Pancreas (tissue), 10 donors: ENCODE results near the gene SNX33. TPM values are rescaled to one million over a fixed set of nuclear protein-coding genes. Genes with fewer than 3 reads are reported as not detected.

Experiments
- ATAC-seq, 4 donors: fragments of 200-7000 bp; cut with Tn5 transposase; one replicate each; pipeline versions ENCODE4 v1.8.0 to v1.9.1; 2020; ENCODE audit warnings: mild to moderate bottlenecking in 4 of 4, moderate library complexity in 4 of 4
- DNase-seq, 6 donors: peaks; one replicate each; pipeline ENCODE4 v3.0.0-alpha.2; 2020
- FAIRE-seq: peaks from 2 replicates; lab custom pipeline; 2012; peaks lifted over from hg19 to GRCh38; lab: Jason Lieb, UNC
- H3K27ac ChIP-seq, 4 donors: fragments of 200-600 bp; sonication (generic); 1 replicate in 3 of 4; 2 replicates in 1 of 4; pipeline versions ENCODE4 v1.5.0 to v1.8.0; 2020
- H3K27me3 ChIP-seq, 4 donors: fragments of 200-600 bp; one replicate each; pipeline ENCODE4 v1.8.0; 2021
- H3K36me3 ChIP-seq, 3 donors: fragments of 200-600 bp; sonication (generic) in 1 of 3; one replicate each; pipeline versions ENCODE4 v1.5.0 to v1.8.0; 2020 to 2021
- H3K4me1 ChIP-seq, 3 donors: fragments of 200-600 bp; one replicate each; pipeline ENCODE4 v1.8.0; 2021
- H3K4me3 ChIP-seq, 4 donors: fragments of 200-600 bp; sonication (generic) in 2 of 4; one replicate each; pipeline versions ENCODE4 v1.5.0 to v1.8.0; 2020 to 2021
- H3K9me3 ChIP-seq, 4 donors: fragments of 200-600 bp; one replicate each; pipeline ENCODE4 v1.8.0; 2021
- WGBS, 2 donors: extraction: QIAGEN DNeasy Blood & Tissue Kit; methylation state at CpG; one replicate each; pipeline ENCODE4 v1.1.7; 2013; 5-methylcytosine and 5-hydroxymethylcytosine counted together
- intact Hi-C, 3 donors: fragments of 100-400 bp; cut with DNase I; formaldehyde crosslinking; loops; one replicate each; pipeline versions ENCODE4 v1.11.1 to v1.14.2; 2022
- polyA plus RNA-seq, 2 donors: library from polyadenylated mRNA; stranded (reverse); fragments of 200-250 nt; gene quantifications; one replicate each; pipeline ENCODE4 v1.2.3, GENCODE V29; 2013
- total RNA-seq, 6 donors: library from RNA; stranded (reverse); fragmentation: NEBNext Ultra II Directional in 4 of 6; extraction: Animal tissue kit (Norgen Biotek cat#: 25700) in 4 of 6; gene quantifications; one replicate each; pipeline versions ENCODE4 v1.2.1 to v1.2.4, GENCODE V29; 2021 to 2023
- TF ChIP-seq, protein P1 (sequence below), 4 donors: fragments of 200-600 bp; sonication (generic) in 3 of 4; IDR thresholded peaks; one replicate each; pipeline versions ENCODE4 v1.5.0 to v1.8.0; 2021; ENCODE audit warnings: antibody characterized with exemption in 4 of 4
- donor health status: healthy with polysubstance abuse.
- donor health status: DM: no; HTN: no; CAD: no; lungs with moderate emphysema.
- donor health status: DM: no; HTN: no; CAD: no.
- donor health status: control.
- donor health status: control.
- donor health status: Bipolar disorder and iron deficiency.
- donor health status: DM: yes; HTN: yes; CAD: no.
- donor health status: DM: no; HTN: no; CAD: no.
- donor health status: DM: no; HTN: no; CAD: no.
- donor health status: DM: yes; HTN: yes; CAD: no.

Gene SNX33
- total and polyA plus RNA-seq, 8 donors, result 9.8 to 24.1 (median 13.9) TPM

DNA sequence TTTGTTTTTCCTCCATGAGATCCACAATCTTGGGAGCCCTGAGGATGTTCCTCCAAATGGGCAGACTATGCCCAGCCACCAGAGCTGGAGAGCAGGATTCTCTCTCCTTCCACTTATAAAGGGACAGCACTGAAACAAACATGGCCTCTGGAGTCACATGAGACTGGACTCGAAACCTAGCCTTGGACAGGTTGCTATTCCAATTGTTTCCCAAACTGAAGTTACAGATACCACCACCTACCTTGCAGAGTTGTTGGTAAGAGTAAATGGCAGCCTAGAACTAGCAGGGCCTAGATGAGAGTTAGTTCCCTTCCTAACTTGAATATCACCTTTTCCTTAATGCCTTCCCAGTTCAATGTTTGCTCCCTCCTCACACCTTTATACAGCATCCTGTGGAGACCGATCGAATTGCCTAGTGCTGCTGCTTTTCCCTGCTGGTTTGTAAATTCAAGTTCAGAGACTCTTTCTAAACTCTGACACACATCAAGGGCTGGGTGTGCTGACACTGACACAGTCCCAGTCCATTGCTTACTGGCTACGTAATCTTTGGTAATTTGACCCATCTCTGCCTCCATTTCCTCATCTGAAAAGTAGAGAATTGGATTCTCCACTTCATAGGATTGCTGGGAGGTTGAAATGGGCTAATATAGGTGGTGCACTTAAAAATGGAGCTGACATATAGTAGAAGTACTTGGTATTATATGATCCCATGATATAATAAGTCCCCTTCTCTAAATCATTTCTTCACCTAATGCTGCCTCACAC is 10.3 kb upstream of the SNX33 start:
- FAIRE-seq (no peak), ATAC-seq (no peak), DNase-seq (no peak)
- intact Hi-C loops, result loop anchor here in 1 of 3 donors (10.0 kb wide), 1 partner anchor 47 kb away; no protein-coding TSS in a partner anchor
- peaks cover 5 to 23% (median 11%) of the 10 kb centered on the region in 3 donors for H3K4me1 ChIP-seq
- H3K27me3 ChIP-seq, result no peaks in the 10 kb centered on the region
- H3K9me3 ChIP-seq, result no peaks in the 10 kb centered on the region
- H3K27ac ChIP-seq, result peak overlapping the region in 2 of 4 donors; percentile 90 to 92
- TF ChIP-seq, protein P1, sequence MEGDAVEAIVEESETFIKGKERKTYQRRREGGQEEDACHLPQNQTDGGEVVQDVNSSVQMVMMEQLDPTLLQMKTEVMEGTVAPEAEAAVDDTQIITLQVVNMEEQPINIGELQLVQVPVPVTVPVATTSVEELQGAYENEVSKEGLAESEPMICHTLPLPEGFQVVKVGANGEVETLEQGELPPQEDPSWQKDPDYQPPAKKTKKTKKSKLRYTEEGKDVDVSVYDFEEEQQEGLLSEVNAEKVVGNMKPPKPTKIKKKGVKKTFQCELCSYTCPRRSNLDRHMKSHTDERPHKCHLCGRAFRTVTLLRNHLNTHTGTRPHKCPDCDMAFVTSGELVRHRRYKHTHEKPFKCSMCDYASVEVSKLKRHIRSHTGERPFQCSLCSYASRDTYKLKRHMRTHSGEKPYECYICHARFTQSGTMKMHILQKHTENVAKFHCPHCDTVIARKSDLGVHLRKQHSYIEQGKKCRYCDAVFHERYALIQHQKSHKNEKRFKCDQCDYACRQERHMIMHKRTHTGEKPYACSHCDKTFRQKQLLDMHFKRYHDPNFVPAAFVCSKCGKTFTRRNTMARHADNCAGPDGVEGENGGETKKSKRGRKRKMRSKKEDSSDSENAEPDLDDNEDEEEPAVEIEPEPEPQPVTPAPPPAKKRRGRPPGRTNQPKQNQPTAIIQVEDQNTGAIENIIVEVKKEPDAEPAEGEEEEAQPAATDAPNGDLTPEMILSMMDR (IDR thresholded peaks at IDR 0.05), result no peak
- 59 to 63% methylated on average over 4 of the region's 4 CpGs for WGBS, 2 donors
- no peaks in the 10 kb centered on the region for H3K36me3 ChIP-seq
- peak overlapping the region in 1 of 4 donors; percentile 90 for H3K4me3 ChIP-seq

DNA sequence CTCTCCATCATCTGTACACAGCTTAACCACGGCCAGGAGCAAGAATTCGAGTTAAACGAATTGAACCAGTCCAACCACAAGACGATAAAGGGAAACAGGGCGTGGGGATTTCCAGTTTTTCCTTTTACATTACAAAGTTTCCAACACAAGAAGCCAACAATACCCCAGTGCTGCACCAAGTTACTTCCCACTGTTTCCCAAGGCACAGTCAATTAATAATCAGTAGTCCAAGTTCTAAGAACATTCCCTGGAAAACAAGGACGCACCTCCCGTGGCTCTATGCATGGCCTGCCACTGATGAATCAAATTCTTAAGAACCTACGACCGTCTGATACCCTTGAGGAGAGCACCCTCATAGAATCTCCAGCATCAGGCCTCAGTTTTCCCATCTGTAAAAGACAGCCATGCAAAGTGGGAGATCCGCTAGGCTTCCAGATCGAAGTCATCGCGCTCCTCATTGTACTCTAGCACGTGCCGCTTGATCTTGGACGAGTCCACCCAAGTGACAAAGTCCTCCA is 8.5 kb upstream of the SNX33 start:
- DNase-seq (no peak), ATAC-seq (peak in 3 of 4 donors; percentile 0 to 7 (median 3)), FAIRE-seq (no peak)
- peak overlapping the region; percentile 90 to 96 (median 93) for H3K27ac ChIP-seq
- intact Hi-C loops, result loop anchor here in 1 of 3 donors (10.0 kb wide), 1 partner anchor 46 kb away; no protein-coding TSS in a partner anchor
- peak overlapping the region; percentile 87 to 96 (median 90) for H3K4me3 ChIP-seq
- H3K36me3 ChIP-seq, result no peaks in the 10 kb centered on the region
- 0 to 2% methylated on average over 16 of the region's 16 CpGs for WGBS, 2 donors
- H3K4me1 ChIP-seq, result peaks cover 5 to 23% (median 11%) of the 10 kb centered on the region in 3 donors
- TF ChIP-seq, protein P1 (IDR thresholded peaks at IDR 0.05), result no peak
- H3K27me3 ChIP-seq, result no peaks in the 10 kb centered on the region
- no peaks in the 10 kb centered on the region for H3K9me3 ChIP-seq

DNA sequence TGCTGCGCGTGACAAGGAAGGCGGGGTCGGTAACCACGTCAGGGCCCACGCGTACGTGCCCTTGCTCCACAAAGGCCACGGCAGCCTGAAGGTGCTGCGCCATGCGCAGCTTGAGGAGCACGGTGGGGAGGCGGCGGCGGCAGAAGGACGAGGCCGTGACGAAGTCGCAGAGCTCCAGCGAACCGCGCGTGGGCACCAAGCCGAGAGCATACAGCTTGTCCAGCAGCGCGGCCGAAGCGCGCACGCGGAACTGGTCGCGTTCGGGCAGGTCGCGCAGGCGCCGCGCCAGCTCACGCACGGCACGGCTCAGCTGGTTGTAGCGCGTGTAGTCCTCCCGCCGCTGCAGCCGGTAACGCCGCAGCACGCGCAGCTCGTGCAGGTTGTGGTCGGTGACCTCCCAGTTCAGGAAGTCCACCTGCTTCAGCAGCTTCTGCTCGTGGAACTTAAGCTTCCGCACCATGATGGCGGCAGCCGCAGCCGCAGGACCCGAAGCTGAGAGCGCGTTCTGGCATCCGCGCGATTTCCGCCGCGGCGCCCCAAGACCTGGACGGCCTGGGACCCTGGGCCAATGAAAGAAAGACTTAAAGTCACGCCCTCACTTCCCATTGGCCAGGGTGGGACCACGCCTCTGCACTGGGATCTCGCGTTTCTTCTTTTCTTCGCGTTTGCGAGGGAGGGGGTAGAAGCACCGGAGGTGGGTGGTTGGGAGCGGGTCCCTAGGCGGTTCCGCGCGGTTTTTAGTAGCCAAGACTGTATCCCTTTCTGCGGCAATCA is 7.8 kb upstream of the SNX33 start, which contains the start of gene IMP3:
Gene IMP3 (minus strand): TSS at position 516 of the 774 bp plus-strand sequence. CDS start 56 bp downstream, at position 460.
- FAIRE-seq, result no peak
- H3K27me3 ChIP-seq, result no peaks in the 10 kb centered on the region
- no peaks in the 10 kb centered on the region for H3K36me3 ChIP-seq
- TF ChIP-seq, protein P1 (IDR thresholded peaks at IDR 0.05), result no peak
- WGBS, 2 donors, result 0% methylated on average over 81 to 83 of the region's 83 CpGs
- H3K4me3 ChIP-seq, result peak within 1 kb of the TSS; percentile 87 to 96 (median 90)
- no peaks in the 10 kb centered on the region for H3K9me3 ChIP-seq
- peak; percentile 93 to 96 (median 94) for ATAC-seq
- peak within 1 kb of the TSS; percentile 90 to 96 (median 93) for H3K27ac ChIP-seq
- DNase-seq, result peak; percentile 92 to 96 (median 95)
- intact Hi-C loops, result loop anchor here in 1 of 3 donors (10.0 kb wide), 1 partner anchor 45 kb away; no protein-coding TSS in a partner anchor
- H3K4me1 ChIP-seq, result peaks cover 5 to 23% (median 11%) of the 10 kb centered on the region in 3 donors

- no peaks in the 10 kb centered on the region for H3K9me3 ChIP-seq
- peak overlapping the region; percentile 90 to 96 (median 93) for H3K27ac ChIP-seq
- no peaks in the 10 kb centered on the region for H3K36me3 ChIP-seq
- FAIRE-seq, result no peak
- H3K4me1 ChIP-seq, result peaks cover 5 to 23% (median 11%) of the 10 kb centered on the region in 3 donors
- intact Hi-C loops, result no loop called here
- TF ChIP-seq, protein P1 (IDR thresholded peaks at IDR 0.05), result no peak
- H3K27me3 ChIP-seq, result no peaks in the 10 kb centered on the region
- peak; percentile 27 to 42 (median 36) for ATAC-seq
- DNase-seq, result peak in 2 of 6 donors; percentile 57 to 60
- 7 to 9% methylated on average over 17 of the region's 17 CpGs for WGBS, 2 donors
- peak overlapping the region; percentile 87 to 96 (median 90) for H3K4me3 ChIP-seq
Observed at GRCh38 chr15:75640483-75641178, 7.1 kb upstream of the SNX33 start.
